PFSK-1 (cell line): ENCODE results near the gene WNT8A.

Source experiments
- FOXP2 ChIP-seq: optimal IDR thresholded peaks from 2 replicates; pipeline ENCODE3; 2011; ENCODE audit warnings: borderline replicate concordance, control low read depth, inconsistent platforms; ENCODE audit not compliant: insufficient read depth; ENCODE audit errors: extremely low read length, extremely low read depth
- POLR2AphosphoS5 ChIP-seq: IDR thresholded peaks from 2 replicates; pipeline ENCODE4 v1.6.1; 2012; ENCODE audit warnings: low read depth, mild to moderate bottlenecking, control low read depth, low read length, moderate library complexity
- REST ChIP-seq, 2 experiments: IDR thresholded peaks; 2 replicates each; pipeline versions ENCODE4 v1.6.1 to v1.8.0; 2011 to 2012; ENCODE audit warnings: low read depth in 2 of 2, low read length in 2 of 2, control low read depth in 1 of 2, inconsistent platforms in 1 of 2, mild to moderate bottlenecking in 1 of 2, moderate library complexity in 1 of 2; ENCODE audit not compliant: insufficient read depth in 1 of 2
- SIN3A ChIP-seq: IDR thresholded peaks from 2 replicates; pipeline ENCODE4 v1.6.1; 2012; ENCODE audit warnings: mild to moderate bottlenecking, low read length, moderate library complexity, borderline replicate concordance; ENCODE audit not compliant: insufficient read depth
- TAF1 ChIP-seq: IDR thresholded peaks from 2 replicates; pipeline ENCODE4 v1.6.1; 2012; ENCODE audit warnings: low read length, control low read depth, borderline replicate concordance; ENCODE audit not compliant: insufficient read depth

WNT8A gene

DNA sequence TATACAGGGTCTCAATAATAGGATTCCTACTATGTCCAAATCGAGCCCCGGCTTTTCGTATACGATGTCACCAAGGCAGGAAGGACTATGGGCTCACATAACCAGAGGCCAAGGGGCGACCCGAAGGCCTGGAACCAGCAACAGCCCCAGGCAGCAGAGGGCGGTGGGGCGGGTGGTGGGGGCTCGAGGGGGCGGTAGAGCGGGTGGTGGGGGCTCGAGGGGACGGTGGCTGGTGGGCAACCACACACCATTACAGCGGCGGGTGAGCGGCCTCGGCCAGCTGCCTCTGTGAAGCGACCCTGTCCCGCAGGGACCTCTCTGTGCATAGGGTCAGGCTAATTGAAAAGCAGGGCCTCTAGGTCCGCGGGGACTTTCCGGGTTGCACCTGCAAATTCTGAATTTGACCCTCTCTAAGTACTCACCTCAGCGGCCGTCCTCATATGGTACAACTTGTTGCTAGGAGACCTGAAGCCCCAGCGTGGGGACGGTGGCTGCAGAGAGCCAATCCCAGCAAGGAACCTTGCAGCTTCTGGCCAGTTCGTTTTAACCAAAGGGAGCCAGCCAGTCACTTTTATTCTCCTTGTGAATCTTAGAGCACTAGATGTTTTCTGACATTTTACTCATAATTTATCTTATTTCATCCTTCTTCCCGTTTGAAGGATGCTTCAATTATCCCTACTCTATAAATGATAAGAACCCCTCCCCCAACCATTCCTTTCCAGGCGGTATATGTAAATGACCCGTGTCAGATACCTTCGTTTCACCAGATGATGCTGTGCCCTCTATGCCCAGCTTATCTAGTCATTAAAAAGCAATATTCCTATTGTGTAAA, 55.3 kb downstream of the WNT8A start, which contains the start of gene NME5:
NME5 (minus strand) TSS at position 480 of the 832 bp plus-strand sequence. CDS start 648 bp downstream, outside the sequence.
- TF ChIP-seq REST (IDR thresholded peaks at IDR 0.05; ENCODE audit: insufficient read depth in 1 of 2, low read depth in 2 of 2, low read length in 2 of 2) (no peak), TAF1 (no peak), SIN3A (no peak), POLR2AphosphoS5 (no peak), FOXP2 (no peak)

DNA sequence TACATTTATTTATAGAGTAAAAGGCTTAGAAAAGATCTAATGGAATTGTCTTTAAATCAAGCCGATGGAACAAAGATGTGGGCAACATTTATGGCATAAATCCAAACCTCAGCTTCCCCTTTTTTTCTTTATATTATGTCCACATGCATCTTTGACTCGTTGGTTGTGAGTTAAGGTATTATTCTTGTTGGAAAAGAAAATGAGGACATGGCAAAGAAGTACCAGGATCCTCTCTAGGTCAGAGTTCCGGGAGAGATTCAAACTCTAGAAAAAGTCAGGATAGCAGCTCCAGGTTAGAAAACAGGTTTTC, 55.9 kb downstream of the WNT8A start:
- TF ChIP-seq REST (IDR thresholded peaks at IDR 0.05; ENCODE audit: insufficient read depth in 1 of 2, low read depth in 2 of 2, low read length in 2 of 2) = no peak

GRCh38 chr5:138140268-138140667, 56.4 kb downstream of the WNT8A start:
- no peak for TF ChIP-seq POLR2AphosphoS5
- no peak for TF ChIP-seq FOXP2
- TF ChIP-seq TAF1 = no peak
- TF ChIP-seq REST (IDR thresholded peaks at IDR 0.05; ENCODE audit: insufficient read depth in 1 of 2, low read depth in 2 of 2, low read length in 2 of 2) = no peak
- no peak for TF ChIP-seq SIN3A
